Measurements from ENCODE around the gene DCC.

The DCC gene

GRCh38 chr18:52845036-52845435 lies 505.0 kb downstream of the DCC start:
- H3K4me3 ChIP-seq (ENCODE audit: low read depth, low read length): no peak overlapping the region
- TF ChIP-seq, protein P1, sequence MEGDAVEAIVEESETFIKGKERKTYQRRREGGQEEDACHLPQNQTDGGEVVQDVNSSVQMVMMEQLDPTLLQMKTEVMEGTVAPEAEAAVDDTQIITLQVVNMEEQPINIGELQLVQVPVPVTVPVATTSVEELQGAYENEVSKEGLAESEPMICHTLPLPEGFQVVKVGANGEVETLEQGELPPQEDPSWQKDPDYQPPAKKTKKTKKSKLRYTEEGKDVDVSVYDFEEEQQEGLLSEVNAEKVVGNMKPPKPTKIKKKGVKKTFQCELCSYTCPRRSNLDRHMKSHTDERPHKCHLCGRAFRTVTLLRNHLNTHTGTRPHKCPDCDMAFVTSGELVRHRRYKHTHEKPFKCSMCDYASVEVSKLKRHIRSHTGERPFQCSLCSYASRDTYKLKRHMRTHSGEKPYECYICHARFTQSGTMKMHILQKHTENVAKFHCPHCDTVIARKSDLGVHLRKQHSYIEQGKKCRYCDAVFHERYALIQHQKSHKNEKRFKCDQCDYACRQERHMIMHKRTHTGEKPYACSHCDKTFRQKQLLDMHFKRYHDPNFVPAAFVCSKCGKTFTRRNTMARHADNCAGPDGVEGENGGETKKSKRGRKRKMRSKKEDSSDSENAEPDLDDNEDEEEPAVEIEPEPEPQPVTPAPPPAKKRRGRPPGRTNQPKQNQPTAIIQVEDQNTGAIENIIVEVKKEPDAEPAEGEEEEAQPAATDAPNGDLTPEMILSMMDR (IDR thresholded peaks at IDR 0.05; ENCODE audit: control insufficient read depth, extremely low read depth, insufficient read depth): no peak
- no peak for DNase-seq (ENCODE audit: low read depth)

- no peak for DNase-seq (ENCODE audit: low read depth)
- TF ChIP-seq, protein P1 (IDR thresholded peaks at IDR 0.05; ENCODE audit: control insufficient read depth, extremely low read depth, insufficient read depth): no peak
- no peak overlapping the region for H3K4me3 ChIP-seq (ENCODE audit: low read depth, low read length)
Observed at GRCh38 chr18:52850031-52850560, 510.1 kb downstream of the DCC start.

DNA sequence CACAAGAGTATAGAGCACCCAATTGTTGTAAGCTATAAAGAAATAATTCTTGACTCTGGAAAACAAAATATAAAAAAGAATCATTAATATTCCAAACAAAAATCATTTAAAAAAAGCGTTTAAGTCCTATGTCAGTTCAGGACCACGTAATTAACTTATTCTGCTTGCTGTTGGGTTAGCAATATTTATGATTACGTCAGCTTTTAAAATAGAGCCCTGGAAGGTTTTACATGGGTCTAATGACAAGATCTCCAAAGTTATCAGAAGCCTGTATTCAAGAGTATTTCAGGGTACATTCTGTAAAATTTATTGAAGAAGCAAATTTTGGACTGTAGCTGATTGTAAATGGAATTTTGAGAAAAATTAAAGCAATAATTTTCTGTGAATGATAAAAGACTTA lies 521.6 kb downstream of the DCC start:
- H3K4me3 ChIP-seq (ENCODE audit: low read depth, low read length): no peak overlapping the region
- TF ChIP-seq, protein P1 (IDR thresholded peaks at IDR 0.05; ENCODE audit: control insufficient read depth, extremely low read depth, insufficient read depth): no peak
- no peak for DNase-seq (ENCODE audit: low read depth)

- no peak overlapping the region for H3K4me3 ChIP-seq (ENCODE audit: low read depth, low read length)
- no peak for DNase-seq (ENCODE audit: low read depth)
- TF ChIP-seq, protein P1 (IDR thresholded peaks at IDR 0.05; ENCODE audit: control insufficient read depth, extremely low read depth, insufficient read depth): no peak
Observed at GRCh38 chr18:52869349-52869923, 529.4 kb downstream of the DCC start.

DNA sequence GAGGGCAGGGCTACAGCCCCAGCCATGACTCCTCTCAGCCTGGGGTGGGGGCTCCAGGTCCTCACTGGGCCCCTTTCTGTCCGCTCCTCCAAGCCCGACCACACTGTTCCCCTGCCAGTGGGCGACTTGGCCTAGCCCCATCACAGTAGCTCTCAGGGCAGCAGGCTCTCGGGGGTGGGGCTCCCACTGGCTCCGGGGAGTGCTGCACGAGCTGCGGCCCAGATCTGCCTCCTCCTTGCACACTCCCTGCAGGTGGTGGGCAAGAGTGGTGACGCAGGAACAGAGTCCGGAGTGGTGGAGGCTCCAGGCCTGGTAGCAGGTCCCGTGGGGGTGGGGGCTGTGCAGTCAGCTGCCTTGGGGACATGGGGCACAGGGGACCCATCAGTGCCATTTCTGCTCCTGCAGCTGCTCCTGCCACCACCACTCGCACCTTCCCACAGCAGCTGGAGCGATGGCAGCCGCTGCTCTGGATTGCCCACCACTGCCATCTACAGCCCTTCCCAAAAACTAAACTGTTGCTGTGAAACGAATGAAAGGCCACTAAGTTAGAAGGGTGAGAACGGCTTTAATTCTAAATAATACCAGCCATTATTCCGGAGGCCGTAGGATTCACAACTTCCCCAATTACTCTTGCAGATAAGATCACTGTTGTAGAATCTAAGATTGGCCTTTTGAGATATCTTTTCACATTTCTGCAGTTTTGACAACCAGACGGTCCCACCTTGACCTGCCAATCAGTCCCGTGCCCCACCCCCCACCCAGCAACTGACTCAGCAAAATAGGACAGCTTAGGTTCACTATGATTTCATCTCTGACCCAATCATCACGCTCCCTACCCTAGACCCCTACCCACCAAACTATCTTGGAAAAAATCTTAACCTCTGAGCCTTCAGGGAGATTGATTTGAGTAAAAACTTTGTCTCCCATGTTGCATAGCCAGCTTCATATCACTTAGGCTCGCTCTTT lies 530.2 kb downstream of the DCC start:
- no peak overlapping the region for H3K4me3 ChIP-seq (ENCODE audit: low read depth, low read length)
- TF ChIP-seq, protein P1 (IDR thresholded peaks at IDR 0.05; ENCODE audit: control insufficient read depth, extremely low read depth, insufficient read depth): 0 out of 2 replicates have a peak, but pooled peaks have one; percentile 3
- no peak for DNase-seq (ENCODE audit: low read depth)

GRCh38 chr18:52874774-52875173 lies 534.8 kb downstream of the DCC start:
- TF ChIP-seq, protein P1 (IDR thresholded peaks at IDR 0.05; ENCODE audit: control insufficient read depth, extremely low read depth, insufficient read depth): no peak

More at GRCh38 chr18:52874774-52875173, 534.8 kb downstream of the DCC start:
- DNase-seq (ENCODE audit: low read depth): no peak
- H3K4me3 ChIP-seq (ENCODE audit: low read depth, low read length): no peak overlapping the region
